ENCODE results near the gene RAD51AP2.

- TF ChIP-seq CTCF (conservative IDR thresholded peaks at IDR 0.05; ENCODE audit: low read depth, low read length), result no peak
- no peak for TF ChIP-seq EZH2 (IDR thresholded peaks at IDR 0.05; ENCODE audit: low read length, unreplicated experiment)
Measured at GRCh38 chr2:17483496-17483895, 34.7 kb downstream of the RAD51AP2 start.

Data from PC-3 (cell line).